Renal pelvis (tissue), 4 donors: Measurements from ENCODE around the gene SS18L1. TPM values are rescaled to one million over a fixed set of nuclear protein-coding genes. Genes with fewer than 3 reads are reported as not detected.
"Not testable (repeated sequence)": the region's sequence is repeated elsewhere in the genome, so short reads cannot be mapped to it uniquely, and the experiment has no call there.

ENCODE experiments used
- DNase-seq: peaks from one replicate; pipeline ENCODE4 v3.0.0-alpha.2; 2013
- polyA plus RNA-seq, 3 donors: library from polyadenylated mRNA; unstranded; fragments of 120-200 nt; gene quantifications; one replicate each; pipeline ENCODE4 v1.2.1, GENCODE V29; 2013; ENCODE audit not compliant: insufficient read length in 3 of 3

The SS18L1 gene
- polyA plus RNA-seq, 3 donors: 16.7 to 26.6 (median 26.5) TPM

DNA sequence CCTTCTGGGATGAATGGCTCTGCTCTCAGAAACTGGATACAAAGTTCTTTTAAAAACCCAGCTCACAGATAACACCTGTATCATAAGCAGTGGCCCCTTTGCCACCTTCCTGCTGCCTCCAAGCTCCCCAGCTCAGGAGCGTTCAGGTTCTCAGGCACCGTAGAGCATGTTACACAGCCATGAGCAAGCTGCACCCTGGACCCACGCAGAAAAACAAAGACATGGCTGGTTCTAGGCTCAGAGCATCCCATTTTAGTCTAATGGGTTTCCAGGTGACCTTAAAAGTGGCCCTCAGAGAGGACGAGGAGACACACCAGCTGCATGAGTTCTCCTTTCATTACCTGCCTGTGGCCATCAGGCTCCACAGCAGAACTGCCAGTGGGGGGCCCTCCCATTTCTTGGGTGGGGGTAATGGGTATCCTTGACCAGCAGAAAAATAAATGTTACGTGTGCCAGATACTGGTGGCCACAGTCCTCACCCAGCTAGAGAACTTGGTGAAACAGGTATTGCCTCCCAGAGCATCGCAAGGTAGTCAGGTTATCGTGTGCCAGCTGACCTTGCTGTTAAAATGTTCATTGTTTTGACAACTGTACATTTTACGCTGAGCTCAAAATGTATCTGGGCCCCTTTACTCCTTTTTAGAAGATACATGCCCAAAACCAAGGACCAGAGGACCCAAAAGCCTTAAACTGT, 7.8 kb upstream of the SS18L1 start:
- no peak for DNase-seq

DNA sequence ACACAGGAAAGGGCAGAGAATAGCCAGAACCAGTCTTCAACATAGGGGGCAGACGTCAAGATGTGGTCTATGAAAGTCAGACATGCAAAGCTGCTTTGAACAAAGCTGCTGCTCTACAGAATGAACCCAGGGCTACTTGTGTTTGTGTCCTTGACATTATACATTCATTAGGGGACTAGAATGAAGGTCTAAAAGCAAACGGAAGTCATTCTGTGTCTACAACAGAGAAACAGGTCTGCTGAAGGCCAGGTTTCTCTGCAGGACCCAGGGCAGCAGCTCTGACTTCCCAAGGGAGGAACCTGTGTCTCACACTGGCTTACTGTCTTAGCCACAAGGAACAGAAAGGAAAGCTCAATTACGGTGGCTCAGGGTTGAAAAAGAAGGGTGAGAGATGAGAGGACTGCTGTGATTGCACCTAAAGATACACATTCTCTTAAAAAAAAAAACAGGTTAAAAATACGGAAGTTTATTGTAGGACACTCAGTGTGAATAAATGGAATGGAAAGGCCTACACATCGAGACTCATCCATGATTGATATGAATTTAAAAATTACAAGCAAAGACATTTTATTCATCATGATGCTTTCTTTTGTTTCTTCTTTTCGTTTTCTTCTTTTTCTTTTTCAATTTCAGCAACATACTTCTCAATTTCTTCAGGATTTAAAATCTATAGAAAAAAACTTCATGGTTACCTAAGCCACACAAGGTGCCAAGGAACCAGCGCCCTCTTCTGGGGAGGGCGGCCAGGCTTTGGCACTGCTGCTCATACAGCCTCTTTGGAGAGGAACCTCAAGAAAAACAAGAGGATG, 7.1 kb upstream of the SS18L1 start:
- no peak for DNase-seq

GRCh38 chr20:62137092-62137384, 6.5 kb upstream of the SS18L1 start:
- no peak for DNase-seq

GRCh38 chr20:62137478-62138203, 5.9 kb upstream of the SS18L1 start:
- DNase-seq: no peak

DNA sequence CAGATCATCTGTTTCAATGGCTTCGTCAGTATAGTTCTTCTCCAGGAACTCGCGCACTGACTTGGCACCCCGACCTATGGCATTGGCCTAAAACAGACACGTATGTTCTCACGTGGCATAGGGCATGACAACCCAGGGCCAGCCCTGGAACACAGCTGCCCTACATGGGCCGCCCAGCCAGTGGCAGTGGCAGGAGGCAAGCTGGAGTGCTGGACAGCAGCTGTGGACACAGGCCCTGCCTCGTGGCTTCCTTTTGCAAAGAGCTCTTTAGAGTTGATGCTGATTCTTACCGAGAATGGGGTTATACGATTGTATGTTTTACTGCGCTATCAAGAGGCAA, 5.4 kb upstream of the SS18L1 start:
- no peak for DNase-seq

- no peak for DNase-seq
These were observed 4.7 kb upstream of the SS18L1 start for GRCh38 chr20:62138912-62139311.

DNA sequence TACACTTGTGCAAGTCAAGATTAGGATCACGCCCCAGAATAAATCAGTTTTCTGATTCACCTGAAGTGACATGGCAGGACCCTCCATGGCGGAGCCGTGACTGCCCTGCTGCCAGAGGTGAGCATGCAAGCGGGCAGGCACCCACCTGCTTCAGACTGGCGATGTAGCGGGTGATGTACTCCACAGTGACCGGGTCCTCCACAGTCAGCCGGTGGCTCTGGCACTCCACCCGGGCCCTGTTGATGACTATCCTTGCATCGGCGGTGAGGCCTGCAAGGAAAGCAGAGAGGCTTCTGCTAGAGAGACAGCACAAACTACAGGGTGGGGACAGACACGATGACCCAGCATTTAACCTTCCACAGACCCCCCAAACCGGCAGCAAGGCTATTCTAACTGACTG, 3.9 kb upstream of the SS18L1 start:
- DNase-seq: no peak

DNA sequence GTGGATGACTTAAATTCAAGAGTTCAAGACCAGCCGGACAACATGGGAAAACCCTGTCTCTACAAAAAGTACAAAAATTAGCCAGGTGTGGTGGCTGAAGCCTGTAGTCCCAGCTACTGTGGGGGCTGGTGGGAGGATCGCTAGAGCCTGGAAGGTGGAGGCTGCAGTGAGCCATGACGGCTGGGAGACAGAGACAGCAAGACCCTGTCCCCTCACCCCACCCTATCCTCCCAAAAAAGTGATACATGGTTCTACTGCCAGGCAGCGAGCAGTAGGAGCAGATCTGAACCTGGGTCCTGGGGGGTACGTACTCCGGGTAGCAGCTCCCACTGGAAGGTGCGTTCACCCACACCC, 2.5 kb upstream of the SS18L1 start:
- DNase-seq: no peak

GRCh38 chr20:62141397-62142251, 1.9 kb upstream of the SS18L1 start:
- no peak for DNase-seq

GRCh38 chr20:62142252-62143080, 1.1 kb upstream of the SS18L1 start:
- DNase-seq: no peak

DNA sequence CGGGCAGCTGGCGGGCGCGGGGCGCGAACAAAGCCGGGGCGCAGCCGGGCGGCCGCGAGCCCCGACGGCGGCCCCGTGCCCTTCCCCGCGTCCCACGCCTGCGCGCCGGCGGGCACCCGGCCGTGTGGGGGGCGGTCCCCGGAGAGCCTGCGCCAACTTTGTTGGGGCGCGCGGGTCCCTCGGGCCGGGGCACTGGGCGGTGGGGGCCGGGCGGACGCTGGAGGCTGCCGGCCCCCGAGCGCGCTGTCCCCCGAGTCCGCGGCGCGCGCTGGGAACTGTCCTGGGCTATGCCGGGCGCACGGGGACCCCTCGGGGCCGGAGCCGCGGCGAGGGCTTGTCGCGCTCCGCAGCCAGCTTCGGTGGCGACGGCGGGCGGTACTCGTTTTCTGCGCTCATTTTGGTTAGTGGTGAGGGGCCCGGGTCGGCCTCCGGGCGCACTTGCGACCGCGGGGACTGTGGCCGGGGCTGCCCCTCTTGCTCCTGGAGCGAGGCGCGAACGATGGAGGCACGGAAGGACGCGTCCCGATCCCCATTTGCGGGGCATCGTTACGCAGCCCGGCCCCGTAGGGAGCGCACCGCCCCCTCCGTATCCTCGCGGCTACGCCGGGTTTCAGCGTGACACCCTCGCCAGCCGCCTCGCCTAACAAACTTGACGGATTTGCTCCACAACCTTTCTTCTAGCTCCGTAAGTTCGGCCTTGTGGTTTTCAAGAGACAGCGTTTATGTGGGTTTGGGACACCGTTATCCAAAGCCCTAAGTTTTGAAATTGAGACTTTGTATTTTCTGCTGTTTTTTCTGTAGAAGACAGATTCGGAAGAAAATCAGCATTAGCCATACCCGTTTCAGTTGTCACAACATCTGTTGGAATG, 622 bp downstream of the SS18L1 start:
- no peak for DNase-seq

GRCh38 chr20:62145688-62146018, 2.1 kb downstream of the SS18L1 start:
- DNase-seq: no peak

GRCh38 chr20:62146019-62146755, 2.6 kb downstream of the SS18L1 start:
- DNase-seq: no peak

- DNase-seq: no peak
These were observed 3.6 kb downstream of the SS18L1 start for GRCh38 chr20:62147125-62147524.

GRCh38 chr20:62147528-62147927, 4.0 kb downstream of the SS18L1 start:
- DNase-seq: no peak

DNA sequence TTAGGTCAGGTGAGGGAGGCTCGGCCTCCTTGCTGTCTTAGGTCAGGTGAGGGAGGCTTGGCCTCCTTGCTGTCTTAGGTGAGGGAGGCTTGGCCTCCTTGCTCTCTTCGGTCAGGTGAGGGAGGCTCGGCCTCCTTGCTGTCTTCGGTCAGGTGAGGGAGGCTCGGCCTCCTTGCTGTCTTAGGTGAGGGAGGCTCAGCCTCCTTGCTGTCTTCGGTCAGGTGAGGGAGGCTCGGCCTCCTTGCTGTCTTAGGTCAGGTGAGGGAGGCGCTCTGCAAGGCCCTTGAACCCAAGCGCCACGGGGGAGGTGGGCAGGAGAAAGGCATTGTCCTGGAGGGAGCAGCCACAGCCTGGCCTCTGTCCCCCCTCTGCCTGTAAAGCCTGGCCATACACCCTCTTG, 4.8 kb downstream of the SS18L1 start:
- DNase-seq: not testable (repeated sequence)

- no peak for DNase-seq
These were observed 5.3 kb downstream of the SS18L1 start for GRCh38 chr20:62148908-62149314.

DNA sequence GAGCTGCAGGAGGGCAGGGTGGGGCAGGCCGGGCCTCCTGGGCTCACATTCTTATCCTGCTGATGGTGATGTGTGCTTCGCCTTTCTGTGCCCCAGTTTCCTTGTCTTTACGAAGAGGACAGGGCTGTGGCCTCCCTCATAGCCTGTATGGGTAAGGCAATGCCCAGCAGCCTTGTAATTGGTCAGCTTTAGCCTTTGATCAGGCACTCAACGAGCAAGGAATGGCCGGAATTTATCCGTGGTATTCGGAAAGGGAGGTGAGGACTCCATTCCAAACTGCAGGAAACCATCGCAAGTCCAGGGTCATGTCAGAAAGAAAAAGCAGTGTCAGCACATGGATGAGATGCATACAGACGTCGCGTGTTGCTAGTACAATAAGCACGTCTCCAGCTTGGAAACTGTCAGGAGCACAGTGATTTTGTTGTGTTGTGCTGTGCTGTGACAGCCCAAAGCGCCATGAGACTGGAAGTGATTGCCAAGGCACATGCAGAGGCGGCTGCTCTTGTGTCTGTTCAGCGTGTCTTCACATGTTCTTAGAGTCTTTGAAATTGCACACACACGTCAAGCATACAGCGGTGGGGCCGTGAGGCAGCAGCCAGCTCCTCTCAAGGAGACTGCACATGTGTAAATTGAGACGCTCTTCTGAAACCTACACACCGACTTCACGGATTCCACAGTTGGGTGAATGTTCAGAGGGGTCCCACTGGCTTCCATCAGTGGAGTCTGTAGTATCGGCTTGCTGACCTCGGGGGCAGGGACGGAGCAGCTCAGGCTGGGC, 6.2 kb downstream of the SS18L1 start:
- no peak for DNase-seq

- no peak for DNase-seq
These were observed 6.7 kb downstream of the SS18L1 start for GRCh38 chr20:62150310-62150575.
